Right cardiac atrium (tissue), 5 donors: Measurements from ENCODE around the gene CCDC169. TPM values are rescaled to one million over a fixed set of nuclear protein-coding genes. Genes with fewer than 3 reads are reported as not detected.

ENCODE experiments used
- ATAC-seq, 2 donors: fragments of 200-7000 bp; cut with Tn5 transposase; one replicate each; pipeline versions ENCODE4 v1.8.0 to v1.9.1; 2020; ENCODE audit warnings: moderate library complexity in 2 of 2, mild to moderate bottlenecking in 1 of 2
- DNase-seq, 3 donors: peaks; one replicate each; pipeline ENCODE4 v3.0.0-alpha.2; 2020
- H3K27ac ChIP-seq: one replicate; pipeline ENCODE4 v1.5.1; 2013; ENCODE audit warnings: mild to moderate bottlenecking, low read length, control low read depth, moderate library complexity
- H3K27me3 ChIP-seq: one replicate; pipeline ENCODE4 v1.6.1; 2013; ENCODE audit not compliant: control insufficient read depth, insufficient read depth
- H3K4me1 ChIP-seq: one replicate; pipeline ENCODE4 v1.6.1; 2013; ENCODE audit warnings: low read length; ENCODE audit not compliant: control insufficient read depth, insufficient read depth
- H3K4me3 ChIP-seq: one replicate; pipeline ENCODE4 v1.5.1; 2013; ENCODE audit warnings: low read length, control low read depth
- H3K9me3 ChIP-seq: one replicate; pipeline ENCODE4 v1.6.1; 2013; ENCODE audit warnings: low read length; ENCODE audit not compliant: control insufficient read depth
- WGBS: extraction: QIAGEN DNeasy Blood & Tissue Kit; methylation state at CpG from one replicate; pipeline ENCODE4 v1.1.7; 2013; 5-methylcytosine and 5-hydroxymethylcytosine counted together
- intact Hi-C, 4 donors: fragments of 100-400 bp; cut with DNase I; formaldehyde crosslinking; loops; one replicate each; pipeline versions ENCODE4 v1.11.0 to v1.14.0; 2022 to 2023
- polyA plus RNA-seq: library from polyadenylated mRNA; stranded (reverse); fragments of 200-250 nt; gene quantifications from one replicate; pipeline ENCODE4 v1.2.3, GENCODE V29; 2013
- total RNA-seq, 4 donors: library from RNA; stranded (reverse); fragmentation: NEBNext Ultra II Directional; extraction: Animal tissue kit (Norgen Biotek cat#: 25700); gene quantifications; one replicate each; pipeline ENCODE4 v1.2.1, GENCODE V29; 2021
- donor health status: healthy with polysubstance abuse.
- donor health status: DM: no; HTN: yes; CAD: no.
- donor health status: DM: no; HTN: no; CAD: no.
- donor health status: DM: no; HTN: yes; CAD: no; lungs with severe emphysema.
- donor health status: DM: yes; HTN: yes; CAD: no.

The CCDC169 gene
- total and polyA plus RNA-seq, 5 donors = 0.15 to 1.8 (median 0.61) TPM

GRCh38 chr13:36242761-36243160 is 54.9 kb downstream of the CCDC169 start:
- DNase-seq (no peak), ATAC-seq (no peak)
- H3K9me3 ChIP-seq = no peaks in the 10 kb centered on the region
- no peaks in the 10 kb centered on the region for H3K4me1 ChIP-seq
- H3K27ac ChIP-seq = no peak overlapping the region
- no peak overlapping the region for H3K4me3 ChIP-seq
- WGBS = 88% methylated on average over 2 of the region's 2 CpGs
- no peaks in the 10 kb centered on the region for H3K27me3 ChIP-seq
- intact Hi-C loops = no loop called here

- ATAC-seq = no peak
- Histone ChIP-seq H3K9me3 (no peaks in the 10 kb centered on the region), H3K4me3 (no peak overlapping the region), H3K27ac (no peak overlapping the region), H3K27me3 (no peaks in the 10 kb centered on the region), H3K4me1 (no peaks in the 10 kb centered on the region)
- 73% methylated on average over 3 of the region's 3 CpGs for WGBS
- no peak for DNase-seq
- intact Hi-C loops = no loop called here
Observed at GRCh38 chr13:36231236-36231635, 66.4 kb downstream of the CCDC169 start.

GRCh38 chr13:36224730-36225129 is 72.9 kb downstream of the CCDC169 start:
- H3K9me3 ChIP-seq = no peaks in the 10 kb centered on the region
- no peak overlapping the region for H3K4me3 ChIP-seq
- H3K27me3 ChIP-seq = no peaks in the 10 kb centered on the region
- no peak overlapping the region for H3K27ac ChIP-seq
- no peaks in the 10 kb centered on the region for H3K4me1 ChIP-seq
- 72% methylated on average over 1 of the region's 1 CpG for WGBS
- no peak for DNase-seq
- intact Hi-C loops = no loop called here
- no peak for ATAC-seq

GRCh38 chr13:36219883-36220282 is 77.7 kb downstream of the CCDC169 start:
- H3K4me1 ChIP-seq = no peaks in the 10 kb centered on the region
- no peaks in the 10 kb centered on the region for H3K27me3 ChIP-seq
- no peak overlapping the region for H3K4me3 ChIP-seq
- ATAC-seq = no peak
- intact Hi-C loops = no loop called here
- no peaks in the 10 kb centered on the region for H3K9me3 ChIP-seq
- no peak for DNase-seq
- H3K27ac ChIP-seq = no peak overlapping the region

GRCh38 chr13:36217456-36217855 is 80.2 kb downstream of the CCDC169 start:
- Histone ChIP-seq H3K9me3 (no peaks in the 10 kb centered on the region), H3K4me3 (no peak overlapping the region), H3K4me1 (no peaks in the 10 kb centered on the region), H3K27me3 (no peaks in the 10 kb centered on the region), H3K27ac (no peak overlapping the region)
- ATAC-seq = no peak
- WGBS = 80% methylated on average over 3 of the region's 3 CpGs
- DNase-seq = no peak
- intact Hi-C loops = no loop called here

GRCh38 chr13:36214163-36214921 is 83.3 kb downstream of the CCDC169 start, which contains the start of gene SOHLH2:
Gene SOHLH2, minus strand, starts transcription at chr13:36214556. Its CDS starts 30 bp downstream, at chr13:36214526.
- Histone ChIP-seq H3K4me3 (no peak within 1 kb of the TSS), H3K4me1 (no peaks in the 10 kb centered on the region), H3K27ac (no peak within 1 kb of the TSS), H3K9me3 (no peaks in the 10 kb centered on the region), H3K27me3 (no peaks in the 10 kb centered on the region)
- peak in 2 of 3 donors; percentile 15 to 58 for DNase-seq
- 94% methylated on average over 53 of the region's 53 CpGs for WGBS
- intact Hi-C loops = no loop called here
- peak; percentile 13 to 38 for ATAC-seq

- Histone ChIP-seq H3K4me1 (no peaks in the 10 kb centered on the region), H3K27me3 (no peaks in the 10 kb centered on the region), H3K4me3 (no peak overlapping the region), H3K27ac (no peak overlapping the region), H3K9me3 (no peaks in the 10 kb centered on the region)
- ATAC-seq = no peak
- DNase-seq = no peak
- 48% methylated on average over 3 of the region's 3 CpGs for WGBS
- intact Hi-C loops = no loop called here
Observed at GRCh38 chr13:36212789-36213188, 84.8 kb downstream of the CCDC169 start.

GRCh38 chr13:36211567-36211966 is 86.0 kb downstream of the CCDC169 start:
- Histone ChIP-seq H3K27me3 (no peaks in the 10 kb centered on the region), H3K9me3 (no peaks in the 10 kb centered on the region)
- 76% methylated on average over 4 of the region's 4 CpGs for WGBS

GRCh38 chr13:36210738-36211137 is 86.9 kb downstream of the CCDC169 start:
- H3K9me3 ChIP-seq = no peaks in the 10 kb centered on the region
- H3K27ac ChIP-seq = no peak overlapping the region
- ATAC-seq = no peak
- no peak overlapping the region for H3K4me3 ChIP-seq
- WGBS = 86% methylated on average over 4 of the region's 4 CpGs
- intact Hi-C loops = no loop called here
- no peaks in the 10 kb centered on the region for H3K4me1 ChIP-seq
- no peaks in the 10 kb centered on the region for H3K27me3 ChIP-seq
- DNase-seq = no peak

More at GRCh38 chr13:36211567-36211966, 86.0 kb downstream of the CCDC169 start:
- ATAC-seq (no peak), DNase-seq (no peak)
- Histone ChIP-seq H3K4me3 (no peak overlapping the region), H3K27ac (no peak overlapping the region), H3K4me1 (no peaks in the 10 kb centered on the region)
- intact Hi-C loops = no loop called here

- WGBS = 80% methylated on average over 5 of the region's 5 CpGs
- Histone ChIP-seq H3K27me3 (no peaks in the 10 kb centered on the region), H3K9me3 (no peaks in the 10 kb centered on the region), H3K4me3 (no peak overlapping the region), H3K27ac (no peak overlapping the region), H3K4me1 (no peaks in the 10 kb centered on the region)
- no peak for DNase-seq
- intact Hi-C loops = no loop called here
- no peak for ATAC-seq
Observed at GRCh38 chr13:36207672-36208071, 89.9 kb downstream of the CCDC169 start.

- Histone ChIP-seq H3K4me3 (no peak overlapping the region), H3K27me3 (no peaks in the 10 kb centered on the region), H3K27ac (no peak overlapping the region), H3K4me1 (no peaks in the 10 kb centered on the region), H3K9me3 (no peaks in the 10 kb centered on the region)
- ATAC-seq (no peak), DNase-seq (no peak)
- intact Hi-C loops = no loop called here
- WGBS = 90% methylated on average over 1 of the region's 1 CpG
Observed at GRCh38 chr13:36193151-36193855, 104.3 kb downstream of the CCDC169 start.
